GM12878 (cell line): ENCODE data around the gene SETD2. TPM values are rescaled to one million over a fixed set of nuclear protein-coding genes. Genes with fewer than 3 reads are reported as not detected.

Experiments used
- ATAC-seq: fragments of 200-7000 bp; cut with Tn5 transposase; 3 replicates; pipeline ENCODE4 v1.9.1; 2020; ENCODE audit warnings: mild to moderate bottlenecking, moderate library complexity
- BruUV-seq: library from RNA; stranded (reverse); fragments of 400-500 nt; replicated peaks from 2 replicates; lab custom pipeline; 2021; lab: Mats Ljungman, UMichigan
- CTCF ChIA-PET: fragments of 300-600 bp; sonication (Branson Sonifier 250); formaldehyde crosslinking; extraction: SDS; loops from one replicate; lab custom pipeline; 2021; ENCODE audit warnings: inconsistent platforms; lab: Yijun Ruan, JAX
- POLR2A ChIA-PET: fragments of 350-600 bp; formaldehyde crosslinking; extraction: SDS; loops from one replicate; lab custom pipeline; 2021; ENCODE audit warnings: inconsistent platforms; lab: Charles Lee
- RAD21 ChIA-PET: fragments of 300-600 bp; sonication (Branson Sonifier 250); formaldehyde crosslinking; loops from one replicate; lab custom pipeline; 2023; ENCODE audit warnings: antibody characterized with exemption; ENCODE audit not compliant: unreplicated experiment; lab: Charles Lee
- SMC1A ChIA-PET: fragments of 300-600 bp; sonication (Branson Sonifier 250); formaldehyde crosslinking; loops from one replicate; lab custom pipeline; 2023; ENCODE audit not compliant: unreplicated experiment, uncharacterized antibody; lab: Charles Lee
- DNase-seq: peaks from one replicate; pipeline ENCODE4 v3.0.0-alpha.2; 2011; ENCODE audit warnings: low read depth, low spot score
- FAIRE-seq: peaks from 3 replicates; lab custom pipeline; 2011; peaks lifted over from hg19 to GRCh38; lab: Jason Lieb, UNC
- H2AFZ ChIP-seq: 2 replicates; pipeline ENCODE4 v1.6.0; 2011; ENCODE audit warnings: low read depth, low read length, control low read depth; ENCODE audit not compliant: control insufficient read depth
- H3K27ac ChIP-seq: 2 replicates; pipeline ENCODE4 v1.5.1; 2011; ENCODE audit warnings: control low read depth; ENCODE audit not compliant: control insufficient read depth, insufficient read depth
- H3K27me3 ChIP-seq, 2 experiments: replicated peaks in 1 of 2; 2 replicates each; pipeline versions ENCODE4 v1.6.0 to v1.6.1; 2011; ENCODE audit warnings: low read length in 1 of 2; ENCODE audit not compliant: control insufficient read depth in 2 of 2, insufficient read depth in 2 of 2
- H3K36me3 ChIP-seq, 2 experiments: 2 replicates each; pipeline ENCODE4 v1.5.1; 2011; ENCODE audit warnings: low read length in 1 of 2; ENCODE audit not compliant: control insufficient read depth in 2 of 2, insufficient read depth in 2 of 2
- H3K4me1 ChIP-seq: 2 replicates; pipeline ENCODE4 v1.6.1; 2011; ENCODE audit warnings: mild to moderate bottlenecking, low read length, moderate library complexity, mixed read lengths; ENCODE audit not compliant: control insufficient read depth, insufficient read depth
- H3K4me2 ChIP-seq: 2 replicates; pipeline ENCODE4 v1.6.0; 2011; ENCODE audit warnings: control low read depth; ENCODE audit not compliant: control insufficient read depth, insufficient read depth
- H3K4me3 ChIP-seq: fragments of 200-600 bp; sonication (generic); 2 replicates; pipeline ENCODE4 v1.5.1; 2016
- H3K79me2 ChIP-seq: 2 replicates; pipeline ENCODE4 v1.6.0; 2011; ENCODE audit warnings: low read length; ENCODE audit not compliant: control insufficient read depth, insufficient read depth
- H3K9ac ChIP-seq: 2 replicates; pipeline ENCODE4 v1.8.0; 2011; ENCODE audit warnings: low read length, control low read depth, mixed read lengths; ENCODE audit not compliant: control insufficient read depth, insufficient read depth
- H3K9me3 ChIP-seq: replicated peaks from 3 replicates; pipeline ENCODE4 v1.5.1; 2011; ENCODE audit warnings: mild to moderate bottlenecking, low read length; ENCODE audit not compliant: control insufficient read depth, insufficient read depth
- H4K20me1 ChIP-seq: 2 replicates; pipeline ENCODE4 v1.6.0; 2011; ENCODE audit not compliant: control insufficient read depth, insufficient read depth
- GATAD2B ChIP-seq: fragments of 450-650 bp; conservative IDR thresholded peaks from 2 replicates; pipeline ENCODE4 v1.6.1; 2017; ENCODE audit warnings: low read depth, mild to moderate bottlenecking, moderate library complexity
- NBN ChIP-seq: fragments of 450-650 bp; IDR thresholded peaks from 2 replicates; pipeline ENCODE4 v1.6.1; 2016
- RUNX3 ChIP-seq: IDR thresholded peaks from 2 replicates; pipeline ENCODE4 v1.6.1; 2012; ENCODE audit warnings: low read length, inconsistent platforms
- SPI1 ChIP-seq: IDR thresholded peaks from 2 replicates; pipeline ENCODE4 v1.6.1; 2011; ENCODE audit warnings: low read depth, mild to moderate bottlenecking, low read length, moderate library complexity, borderline replicate concordance; ENCODE audit not compliant: insufficient read depth
- SUZ12 ChIP-seq: fragments of 200-600 bp; sonication (generic); IDR thresholded peaks from one replicate; pipeline ENCODE4 v1.6.1; 2018; ENCODE audit warnings: antibody characterized with exemption, mild to moderate bottlenecking; ENCODE audit not compliant: unreplicated experiment
- ZNF687 ChIP-seq: fragments of 450-650 bp; IDR thresholded peaks from 2 replicates; pipeline ENCODE4 v1.6.1; 2017; ENCODE audit warnings: mild to moderate bottlenecking, moderate library complexity
- WGBS: methylation state at CpG from one replicate; pipeline ENCODE4 v1.1.6; 2016; ENCODE audit warnings: low lambda C conversion rate; ENCODE audit not compliant: insufficient replicate concordance, insufficient coverage; ENCODE audit errors: missing lambda C conversion rate; 5-methylcytosine and 5-hydroxymethylcytosine counted together
- in situ Hi-C: fragments of 300-500 bp; cut with MboI; formaldehyde crosslinking; loops from 9 replicates; pipeline ENCODE4 v1.14.3; 2018; ENCODE audit warnings: mixed read lengths
- intact Hi-C: fragments of 100-400 bp; cut with micrococcal nuclease; formaldehyde crosslinking; loops from one replicate; pipeline ENCODE4 v1.14.2; 2022; ENCODE audit not compliant: unreplicated experiment
- polyA plus RNA-seq, 11 experiments: library from polyadenylated mRNA; depleted of rRNA in 4 of 11; unstranded in 6 of 11; stranded (reverse) in 5 of 11; fragments of >200 nt; fragmentation: Nextera tagmentation in 4 of 11; fragmentation: Illumina TruSeq in 1 of 11; extraction: Ambion mirVana in 4 of 11; extraction: Trizol in 1 of 11; gene quantifications; 1 replicate in 1 of 11; 2 replicates in 10 of 11; pipeline versions ENCODE4 v1.2.1 to v1.2.3, GENCODE V29; 2011 to 2016; ENCODE audit warnings: inconsistent platforms in 2 of 11, missing spikeins in 2 of 11, low read depth in 1 of 11
- total RNA-seq, 4 experiments: library from RNA; depleted of rRNA in 3 of 4; stranded (reverse); fragments of >200 nt in 3 of 4; fragmentation: Illumina TruSeq in 1 of 4; extraction: Trizol in 1 of 4; gene quantifications; 2 replicates each; pipeline versions ENCODE4 v1.2.1 to v1.2.3, GENCODE V29; 2013 to 2021

The SETD2 gene
- total and polyA plus RNA-seq, 10 of the 15 experiments (the other 5 are each of a cell fraction or from before 2014, with no cell fraction given): 8.4 to 44.9 (median 24.5) TPM

DNA sequence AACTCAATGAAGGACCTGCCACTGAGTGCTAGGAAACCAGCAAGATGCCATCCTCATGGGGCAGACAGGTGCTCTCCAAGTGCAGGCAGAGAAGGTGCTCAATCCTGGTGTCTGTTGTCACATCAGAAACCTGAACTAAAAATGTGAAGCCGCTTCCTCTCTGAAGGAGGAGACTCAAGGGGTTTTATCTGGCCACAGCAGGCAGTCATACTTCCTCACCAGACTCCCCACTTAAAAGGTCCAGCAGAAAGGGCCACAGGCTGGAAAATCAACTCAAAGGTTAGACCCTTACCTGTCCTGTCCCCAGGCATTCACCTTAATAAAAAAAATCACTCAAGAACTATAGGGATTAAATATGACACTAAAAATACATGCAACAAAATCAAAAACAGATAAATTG, 192.2 kb downstream of the SETD2 start:
- RAD21 ChIA-PET: interaction anchor here (0.9 to 1.3 kb wide), 2 partner anchors 12 to 21 kb away, joined by 3 read pairs; no protein-coding TSS in a partner anchor

More for the DNA sequence above, 192.2 kb downstream of the SETD2 start:
- Histone ChIP-seq H3K79me2 (peaks cover 95% of the 10 kb centered on the region), H3K36me3 (peaks cover 9% of the 10 kb centered on the region in 2 experiments; a peak in 3 of 4 replicates), H3K4me2 (peak overlapping the region; percentile 66), H3K4me3 (peak overlapping the region; percentile 33; the same call in 1 of the 2 replicates), H2AFZ (no peak overlapping the region), H3K27ac (peak overlapping the region; percentile 41), H3K9me3 (no peaks in the 10 kb centered on the region), H3K4me1 (peaks cover 38% of the 10 kb centered on the region), H4K20me1 (peaks cover 12% of the 10 kb centered on the region), H3K27me3 (no peaks in the 10 kb centered on the region), H3K9ac (no peak overlapping the region)
- ATAC-seq: peak; percentile 31
- FAIRE-seq: no peak
- ChIA-PET CTCF (interaction anchor here (1.4 kb wide), 1 partner anchor 44 kb away, joined by 3 read pairs; no protein-coding TSS in a partner anchor), POLR2A (interaction anchor here (0.9 to 3.7 kb wide), 3 partner anchors 12 to 40 kb away, joined by 3 to 19 read pairs (median 7); no protein-coding TSS in a partner anchor), SMC1A (interaction anchor here (0.7 to 3.0 kb wide), 3 partner anchors 14 to 848 kb away, joined by 3 to 27 read pairs (median 5); no protein-coding TSS in a partner anchor)
- BruUV-seq: no TSS peak
- 9% methylated on average over 1 of the region's 1 CpG for WGBS
- in situ Hi-C loops: no loop called here
- intact Hi-C loops: no loop called here
- no peak for DNase-seq
- TF ChIP-seq RUNX3 (peak; percentile 40; the same call in 1 of the 2 replicates), SPI1 (peak; percentile 77; the same call in 1 of the 2 replicates), SUZ12 (no peak), GATAD2B (0 out of 2 replicates have a peak, but pooled peaks have one; percentile 22), ZNF687 (peak; percentile 13; the same call in 1 of the 2 replicates), NBN (peak; percentile 39; the same call in 1 of the 2 replicates)
